GM19043 (cell line): Measurements from ENCODE around the gene BBX.

Experiments used
- ATAC-seq: cut with Tn5 transposase; IDR thresholded peaks from one replicate; pipeline ENCODE4 v1.9.1; 2021; ENCODE audit warnings: low read depth; ENCODE audit not compliant: unreplicated experiment

Gene BBX

GRCh38 chr3:107729686-107730085, 206.9 kb downstream of the BBX start:
- no peak for ATAC-seq

DNA sequence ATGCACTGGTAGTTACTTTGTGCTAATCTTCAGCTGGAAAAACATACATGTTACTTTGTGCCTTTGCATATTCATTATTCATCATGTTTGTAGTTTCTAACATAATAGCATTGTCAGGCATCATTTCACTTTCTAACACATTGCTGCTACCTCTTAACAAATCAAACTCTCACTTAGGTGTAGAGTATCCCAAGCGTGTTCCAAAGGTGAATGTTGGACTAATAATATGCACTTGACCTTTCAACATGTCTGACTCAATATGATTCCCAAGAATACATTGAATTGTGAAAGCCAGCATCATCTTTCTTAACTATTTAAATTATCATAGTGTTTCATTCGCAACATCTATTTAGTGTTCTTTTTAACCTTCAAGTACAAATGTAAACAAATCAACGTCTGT, 211.6 kb downstream of the BBX start:
- no peak for ATAC-seq

DNA sequence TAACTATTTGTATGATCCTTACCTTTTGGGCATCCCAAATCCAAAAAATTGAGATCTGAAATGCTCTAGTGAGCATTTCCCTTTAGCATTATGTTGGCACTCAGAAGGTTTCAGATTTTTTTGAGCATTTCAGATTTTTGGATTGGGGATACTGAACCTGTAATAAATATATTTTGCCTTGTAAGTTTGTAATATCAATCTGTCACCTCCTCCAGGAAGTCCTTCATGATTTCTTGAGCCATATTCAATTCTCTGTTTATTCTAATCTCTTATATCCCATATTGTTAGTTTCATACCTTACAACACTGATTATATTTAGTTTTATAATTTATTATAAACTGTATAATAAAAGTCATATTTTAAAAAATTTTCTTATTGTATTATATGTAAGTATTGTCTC, 215.2 kb downstream of the BBX start:
- no peak for ATAC-seq

GRCh38 chr3:107738486-107739183, 215.9 kb downstream of the BBX start:
- no peak for ATAC-seq

DNA sequence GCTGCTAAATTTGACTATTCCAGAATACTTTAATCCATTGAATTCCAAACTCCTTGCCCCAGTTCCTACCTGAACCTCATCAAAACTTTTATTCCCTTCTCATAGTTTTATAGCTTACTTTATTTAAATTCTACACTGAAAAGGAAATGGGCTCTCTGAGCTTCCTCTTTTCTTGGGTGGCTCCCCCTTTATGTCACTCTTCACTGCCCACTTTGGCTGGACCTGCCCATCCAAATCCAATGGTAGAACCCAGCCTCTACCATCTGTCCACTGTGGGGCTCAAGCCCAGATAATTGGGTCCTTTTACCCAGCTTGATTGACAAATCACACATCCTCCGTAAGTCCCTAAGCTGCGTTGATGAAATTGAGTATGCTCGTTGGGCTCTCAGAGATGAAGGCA, 216.5 kb downstream of the BBX start:
- no peak for ATAC-seq

- no peak for ATAC-seq
These were observed 218.5 kb downstream of the BBX start for GRCh38 chr3:107740992-107741896.

- no peak for ATAC-seq
These were observed 222.6 kb downstream of the BBX start for GRCh38 chr3:107745354-107745753.

DNA sequence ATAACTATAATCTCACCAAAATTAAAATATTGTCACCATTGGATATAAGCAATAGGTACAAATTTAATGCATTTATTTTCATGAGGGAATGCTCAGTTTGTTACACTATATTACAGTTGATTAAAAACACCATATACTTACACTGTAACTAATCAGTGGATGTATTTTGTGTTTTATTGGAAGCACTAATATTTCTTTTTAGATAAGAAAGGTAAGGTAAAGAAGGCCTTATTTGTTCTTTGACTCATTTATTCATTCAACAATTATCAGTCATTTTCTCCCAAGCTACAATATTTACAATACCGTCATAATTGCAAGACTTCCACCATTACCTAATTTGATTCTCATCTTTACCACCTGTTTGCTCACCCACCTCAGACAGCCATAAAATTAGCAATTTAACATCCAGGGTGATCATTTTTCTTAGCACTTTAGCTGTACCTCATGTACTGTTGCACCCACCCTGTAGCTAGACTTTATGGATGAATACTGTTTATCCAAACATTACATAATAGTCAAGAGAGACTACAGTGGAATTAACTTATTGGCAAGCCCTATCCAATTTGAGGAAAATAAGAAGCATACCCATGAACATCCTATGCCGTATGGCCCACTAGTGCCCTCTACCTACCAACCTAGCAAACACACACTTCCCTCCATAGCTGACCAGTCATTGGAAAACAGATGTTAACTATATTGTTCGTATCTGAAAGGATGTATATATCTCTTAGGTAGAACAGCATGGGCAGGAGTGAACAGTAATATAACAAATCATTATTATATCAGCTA, 229.6 kb downstream of the BBX start:
- no peak for ATAC-seq

- peak; percentile 48 for ATAC-seq
These were observed 230.7 kb downstream of the BBX start for GRCh38 chr3:107753494-107753893.

DNA sequence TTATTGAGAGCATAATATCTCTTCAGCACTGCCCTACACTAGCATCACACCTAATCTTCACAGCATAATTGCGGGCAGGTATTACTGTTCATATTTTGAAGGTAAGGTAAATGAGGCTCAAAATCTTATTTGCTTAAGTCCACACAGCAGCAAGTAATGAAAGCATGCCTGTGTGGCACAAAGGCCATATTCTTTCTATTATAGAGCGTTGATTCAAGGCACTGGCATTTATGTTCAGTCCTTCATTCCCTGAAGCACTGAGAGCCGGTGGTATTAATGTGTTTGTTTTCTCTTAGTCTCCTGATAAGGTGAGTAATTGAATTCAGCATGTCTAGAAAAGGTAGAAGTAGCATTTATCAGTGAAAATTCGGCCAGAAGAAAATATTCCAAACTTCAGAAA, 231.2 kb downstream of the BBX start:
- ATAC-seq: no peak

DNA sequence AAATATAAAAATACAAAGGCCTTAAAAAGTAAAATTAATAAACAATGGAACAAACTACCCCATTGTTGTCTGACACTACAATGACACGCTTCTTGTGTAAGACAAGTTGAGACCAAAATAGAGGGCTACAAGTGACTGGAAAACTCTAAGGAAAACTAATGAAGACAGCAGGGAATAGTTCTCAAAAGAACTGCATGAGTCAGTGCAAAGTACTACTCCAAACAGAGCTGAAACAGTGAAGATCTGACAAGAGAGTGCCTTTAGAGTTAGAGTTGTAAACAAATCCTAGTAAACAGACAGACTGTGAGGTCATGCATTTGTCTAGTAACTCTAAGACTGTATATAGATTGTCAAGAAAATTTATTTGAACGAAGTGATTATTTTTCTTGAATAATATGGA, 233.9 kb downstream of the BBX start:
- no peak for ATAC-seq

DNA sequence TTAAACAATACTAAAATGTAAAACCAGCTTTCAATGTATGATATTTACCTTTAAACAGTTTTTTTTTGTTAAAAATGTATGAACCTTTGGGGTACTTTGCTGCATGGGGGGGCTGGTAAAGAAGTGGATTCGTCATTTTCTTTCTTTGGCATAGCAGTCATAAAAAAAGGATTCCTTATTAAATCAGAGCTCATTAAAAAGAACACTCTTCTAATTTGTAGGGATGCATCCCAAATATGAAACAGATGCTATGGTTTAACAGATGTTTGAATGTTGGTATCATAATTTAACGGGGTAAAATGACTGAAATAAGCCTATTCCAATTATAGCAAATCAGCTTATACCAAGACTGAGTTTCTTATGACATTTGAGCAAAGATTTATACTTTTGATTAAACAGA, 234.4 kb downstream of the BBX start:
- ATAC-seq: no peak

DNA sequence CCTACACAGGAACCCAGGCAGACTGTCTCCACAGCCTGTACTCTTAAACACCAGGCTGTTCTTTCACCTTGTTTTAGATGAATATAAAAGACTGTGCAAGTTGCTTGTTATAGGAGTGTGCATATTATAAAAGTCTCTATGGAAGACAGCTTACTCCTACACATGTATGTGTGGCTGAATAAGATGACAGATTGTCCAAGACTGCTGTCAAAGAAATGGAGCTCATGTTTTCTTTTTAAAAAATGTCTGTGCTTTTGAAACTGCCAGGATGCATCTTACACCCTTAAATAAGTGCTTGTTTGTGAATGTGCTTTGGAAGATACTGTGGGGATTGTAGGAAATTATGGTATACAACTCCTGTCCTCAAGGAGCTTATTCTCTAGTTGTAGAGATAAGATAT, 237.4 kb downstream of the BBX start:
- ATAC-seq: no peak

- ATAC-seq: no peak
These were observed 238.6 kb downstream of the BBX start for GRCh38 chr3:107761391-107761790.

DNA sequence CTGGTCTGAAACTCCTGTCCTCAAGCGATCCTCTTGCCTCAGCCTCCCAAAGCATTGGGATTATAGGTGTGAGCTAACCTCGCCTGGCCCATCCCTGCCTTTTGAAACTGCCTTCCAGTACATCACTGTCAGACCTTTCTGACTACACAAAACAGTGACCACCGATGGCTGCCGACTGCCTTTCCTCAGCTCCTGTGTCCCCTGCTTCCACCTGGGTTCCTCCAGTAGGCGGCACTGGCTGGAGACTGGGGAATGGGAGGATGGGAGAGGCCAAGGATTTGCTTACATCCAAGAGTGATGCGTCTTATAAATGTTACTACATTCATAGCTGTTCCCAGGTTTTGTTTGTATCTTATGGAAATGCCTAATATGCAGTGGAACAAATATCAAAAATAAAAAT, 242.8 kb downstream of the BBX start:
- ATAC-seq: no peak

DNA sequence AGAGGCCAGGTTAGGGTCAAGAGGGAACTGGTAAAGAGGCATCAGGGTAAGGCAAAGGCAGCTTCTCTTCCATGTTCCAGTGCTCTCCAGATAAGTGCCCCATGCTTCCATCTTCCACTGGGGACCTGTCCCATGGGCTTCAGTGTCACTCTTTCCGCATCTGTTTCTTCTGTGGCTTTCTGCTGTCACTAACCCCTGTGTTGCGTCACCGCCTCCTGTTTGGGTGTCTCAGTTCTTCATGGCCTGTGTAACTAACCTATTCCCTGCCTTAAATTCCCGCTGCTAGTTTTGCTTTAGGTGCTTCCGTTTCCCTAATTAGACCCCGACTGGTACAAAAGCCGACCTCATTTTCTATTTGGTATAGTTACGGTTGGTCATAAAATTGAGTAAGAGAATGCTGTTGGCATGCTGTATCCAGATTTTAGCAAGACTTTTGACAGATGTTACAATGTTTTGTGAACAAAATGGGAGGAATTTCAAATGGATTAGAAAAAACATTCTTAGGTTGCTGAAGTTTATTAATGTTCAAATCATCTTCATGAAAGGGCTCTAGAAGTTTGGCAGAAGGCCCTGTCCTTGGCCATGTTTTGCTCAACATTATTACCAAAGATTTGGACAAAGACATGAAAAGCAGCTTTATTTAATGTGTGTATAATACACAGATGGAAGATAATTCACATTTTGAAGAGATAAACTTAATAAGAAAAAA, 245.3 kb downstream of the BBX start:
- ATAC-seq: no peak

- no peak for ATAC-seq
These were observed 247.1 kb downstream of the BBX start for GRCh38 chr3:107769882-107770281.

DNA sequence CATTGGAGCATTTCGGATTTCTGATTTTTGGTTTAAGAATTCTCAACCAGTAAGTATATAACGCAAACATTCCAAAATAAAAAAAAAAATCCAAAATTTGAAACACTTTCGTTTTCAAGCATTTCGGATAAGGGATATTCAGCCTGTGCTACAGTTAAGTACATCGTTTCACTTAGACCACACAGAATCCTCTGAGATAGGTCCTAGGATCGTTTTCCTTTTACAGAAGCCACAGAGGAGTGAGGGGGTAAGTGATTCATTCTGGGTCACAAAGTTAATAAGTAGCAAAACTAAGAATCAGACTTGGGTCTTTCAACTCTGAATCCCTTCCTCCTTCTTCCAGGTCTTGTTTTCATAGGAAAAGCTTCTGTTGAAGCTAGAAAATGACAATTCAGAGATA, 249.3 kb downstream of the BBX start:
- no peak for ATAC-seq

- ATAC-seq: no peak
These were observed 253.2 kb downstream of the BBX start for GRCh38 chr3:107775974-107776373.

GRCh38 chr3:107781253-107781652, 258.5 kb downstream of the BBX start:
- ATAC-seq: no peak

DNA sequence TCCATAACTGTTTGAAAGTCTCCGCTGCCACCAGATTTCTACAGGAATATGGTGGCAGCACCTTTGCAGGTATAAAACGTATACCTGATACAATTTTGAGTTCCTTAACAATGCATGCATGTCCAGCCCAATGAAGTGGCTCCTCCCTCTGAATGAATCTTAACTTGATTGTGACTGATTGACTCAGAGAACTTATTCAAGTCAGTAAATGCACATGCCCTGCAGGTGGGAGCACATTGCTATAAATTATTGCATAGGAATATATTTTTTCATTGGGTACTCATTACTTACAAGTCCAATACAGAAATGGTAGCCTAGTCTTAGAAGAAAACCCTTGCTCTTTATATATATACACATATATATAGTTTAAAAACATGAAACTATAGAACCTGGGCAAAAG, 259.3 kb downstream of the BBX start:
- ATAC-seq: no peak
